DND-41 (cell line): ENCODE data around the gene LRP2BP.

Experiments
- ATAC-seq: fragments of 200-7000 bp; cut with Tn5 transposase; 3 replicates; pipeline ENCODE4 v1.9.1; 2021; ENCODE audit warnings: low read depth; ENCODE audit not compliant: insufficient read depth
- DNase-seq: peaks from one replicate; pipeline ENCODE4 v3.0.0-alpha.2; 2020
- H2AFZ ChIP-seq: 2 replicates; pipeline ENCODE4 v1.6.0; 2012; ENCODE audit warnings: low read depth, low read length
- H3K27ac ChIP-seq: 2 replicates; pipeline ENCODE4 v1.5.1; 2012; ENCODE audit warnings: low read length, inconsistent platforms
- H3K27me3 ChIP-seq: fragments of 200-600 bp; sonication (generic); 2 replicates; pipeline ENCODE4 v1.6.0; 2012; ENCODE audit warnings: low read length, mild to moderate bottlenecking, inconsistent platforms; ENCODE audit not compliant: insufficient read depth, poor library complexity
- H3K36me3 ChIP-seq: 2 replicates; pipeline ENCODE4 v1.5.1; 2012; ENCODE audit warnings: low read length, inconsistent platforms; ENCODE audit not compliant: insufficient read depth
- H3K4me1 ChIP-seq: 2 replicates; pipeline ENCODE4 v1.5.1; 2012; ENCODE audit warnings: mild to moderate bottlenecking, low read length; ENCODE audit not compliant: insufficient read depth
- H3K4me2 ChIP-seq: 2 replicates; pipeline ENCODE4 v1.6.0; 2012; ENCODE audit warnings: mild to moderate bottlenecking, moderate library complexity, low read length, inconsistent platforms; ENCODE audit not compliant: insufficient read depth
- H3K4me3 ChIP-seq, 2 experiments: fragments of 200-600 bp in 1 of 2; shearing (Covaris generic) in 1 of 2; 2 replicates each; pipeline ENCODE4 v1.5.1; 2012 to 2016; ENCODE audit warnings: inconsistent platforms in 2 of 2, low read length in 2 of 2, mild to moderate bottlenecking in 2 of 2, low read depth in 1 of 2, moderate library complexity in 1 of 2
- H3K79me2 ChIP-seq: 2 replicates; pipeline ENCODE4 v1.6.0; 2012; ENCODE audit warnings: low read length, inconsistent platforms; ENCODE audit not compliant: insufficient read depth
- H3K9ac ChIP-seq: 2 replicates; pipeline ENCODE4 v1.6.0; 2012; ENCODE audit warnings: low read depth, mild to moderate bottlenecking, inconsistent platforms, low read length, moderate library complexity
- H3K9me3 ChIP-seq: 2 replicates; pipeline ENCODE4 v1.5.1; 2012; ENCODE audit warnings: low read length, moderate library complexity, mild to moderate bottlenecking, inconsistent platforms; ENCODE audit not compliant: insufficient read depth, severe bottlenecking
- H4K20me1 ChIP-seq: 2 replicates; pipeline ENCODE4 v1.6.0; 2012; ENCODE audit warnings: low read length; ENCODE audit not compliant: insufficient read depth
- EZH2 ChIP-seq: IDR thresholded peaks from 3 replicates; pipeline ENCODE4 v1.6.1; 2012; ENCODE audit warnings: borderline replicate concordance, low read depth, mild to moderate bottlenecking, moderate library complexity, low read length, inconsistent platforms; ENCODE audit not compliant: severe bottlenecking
- TF ChIP-seq, protein P1 (sequence below): IDR thresholded peaks from 2 replicates; pipeline ENCODE4 v1.5.1; 2012; ENCODE audit warnings: borderline replicate concordance, low read length, moderate library complexity, mild to moderate bottlenecking; ENCODE audit not compliant: poor library complexity, severe bottlenecking; ENCODE audit errors: extremely low read depth

Gene LRP2BP

DNA sequence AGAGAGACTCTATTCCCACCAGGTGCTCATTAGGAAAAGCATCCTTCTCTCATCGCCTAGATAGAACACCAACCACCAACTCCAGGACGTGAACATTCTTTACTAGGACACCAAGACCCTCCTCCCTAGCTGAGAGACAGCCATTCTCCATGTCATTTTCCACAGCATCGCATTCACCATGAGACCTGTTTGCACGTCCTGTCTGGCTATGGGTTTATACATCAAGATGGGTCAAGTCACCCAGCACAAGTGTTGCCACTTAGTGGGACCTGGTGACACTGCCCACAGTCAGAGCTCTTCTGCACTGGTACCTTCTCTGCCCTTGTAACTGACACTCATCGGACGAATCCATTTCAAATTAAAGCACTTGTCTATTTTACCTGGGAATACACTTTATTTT, 17.5 kb downstream of the LRP2BP start:
- Histone ChIP-seq H3K9ac (no peak overlapping the region), H3K36me3 (no peaks in the 10 kb centered on the region), H3K9me3 (no peaks in the 10 kb centered on the region), H4K20me1 (no peaks in the 10 kb centered on the region), H2AFZ (no peak overlapping the region), H3K79me2 (no peaks in the 10 kb centered on the region), H3K4me3 (no peak overlapping the region), H3K4me2 (no peak overlapping the region), H3K4me1 (no peaks in the 10 kb centered on the region), H3K27me3 (peaks cover 3% of the 10 kb centered on the region), H3K27ac (no peak overlapping the region)
- no peak for DNase-seq
- TF ChIP-seq EZH2: no peak
- TF ChIP-seq, protein P1, sequence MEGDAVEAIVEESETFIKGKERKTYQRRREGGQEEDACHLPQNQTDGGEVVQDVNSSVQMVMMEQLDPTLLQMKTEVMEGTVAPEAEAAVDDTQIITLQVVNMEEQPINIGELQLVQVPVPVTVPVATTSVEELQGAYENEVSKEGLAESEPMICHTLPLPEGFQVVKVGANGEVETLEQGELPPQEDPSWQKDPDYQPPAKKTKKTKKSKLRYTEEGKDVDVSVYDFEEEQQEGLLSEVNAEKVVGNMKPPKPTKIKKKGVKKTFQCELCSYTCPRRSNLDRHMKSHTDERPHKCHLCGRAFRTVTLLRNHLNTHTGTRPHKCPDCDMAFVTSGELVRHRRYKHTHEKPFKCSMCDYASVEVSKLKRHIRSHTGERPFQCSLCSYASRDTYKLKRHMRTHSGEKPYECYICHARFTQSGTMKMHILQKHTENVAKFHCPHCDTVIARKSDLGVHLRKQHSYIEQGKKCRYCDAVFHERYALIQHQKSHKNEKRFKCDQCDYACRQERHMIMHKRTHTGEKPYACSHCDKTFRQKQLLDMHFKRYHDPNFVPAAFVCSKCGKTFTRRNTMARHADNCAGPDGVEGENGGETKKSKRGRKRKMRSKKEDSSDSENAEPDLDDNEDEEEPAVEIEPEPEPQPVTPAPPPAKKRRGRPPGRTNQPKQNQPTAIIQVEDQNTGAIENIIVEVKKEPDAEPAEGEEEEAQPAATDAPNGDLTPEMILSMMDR: no peak
- no peak for ATAC-seq

DNA sequence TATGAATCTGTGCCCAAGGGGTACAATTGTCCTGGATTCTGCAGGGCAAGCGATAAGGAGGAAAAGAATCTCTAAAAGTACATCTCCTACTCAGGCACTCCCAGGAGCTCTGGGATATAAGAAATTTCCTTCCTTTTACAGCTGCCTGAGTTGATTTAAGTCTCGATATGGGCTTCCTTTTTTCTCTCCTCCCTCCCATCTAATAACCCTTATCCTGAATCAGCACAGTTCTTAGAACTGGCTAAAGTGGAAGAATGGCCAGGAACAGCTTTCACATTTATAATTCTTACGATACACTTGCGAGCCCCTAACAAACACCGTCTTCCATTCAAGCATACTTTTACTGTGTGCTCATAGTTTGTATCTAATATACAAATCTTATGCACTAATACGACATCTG, 21.2 kb downstream of the LRP2BP start:
- ATAC-seq (no peak), DNase-seq (no peak)
- no peak for TF ChIP-seq EZH2
- TF ChIP-seq, protein P1: no peak
- Histone ChIP-seq H3K9me3 (no peaks in the 10 kb centered on the region), H3K4me1 (no peaks in the 10 kb centered on the region), H3K27me3 (no peaks in the 10 kb centered on the region), H4K20me1 (no peaks in the 10 kb centered on the region), H3K4me3 (no peak overlapping the region), H3K4me2 (no peak overlapping the region), H3K79me2 (no peaks in the 10 kb centered on the region), H2AFZ (no peak overlapping the region), H3K27ac (no peak overlapping the region), H3K36me3 (no peaks in the 10 kb centered on the region), H3K9ac (no peak overlapping the region)

DNA sequence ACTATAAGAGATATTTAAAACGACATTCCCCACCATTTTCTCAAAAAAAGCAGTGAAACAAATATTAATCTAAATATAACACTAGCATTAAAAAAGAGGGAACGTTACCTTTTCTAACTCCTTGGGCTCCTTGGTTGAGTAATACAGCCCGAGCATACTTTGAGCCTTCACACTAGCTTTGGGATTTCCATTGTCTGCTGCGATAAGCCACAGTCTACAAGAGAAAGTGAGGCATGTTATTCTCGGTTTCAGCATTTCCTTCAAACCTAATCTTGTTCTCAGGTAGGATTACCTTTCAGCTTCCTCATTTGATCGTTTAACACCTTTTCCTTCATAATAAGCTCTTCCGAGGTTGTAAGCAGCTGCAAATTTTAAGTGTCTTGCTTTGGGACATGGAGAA, 21.7 kb downstream of the LRP2BP start:
- no peaks in the 10 kb centered on the region for H3K9me3 ChIP-seq
- DNase-seq (no peak), ATAC-seq (no peak)
- H3K4me1 ChIP-seq: no peaks in the 10 kb centered on the region
- no peak for TF ChIP-seq EZH2
- TF ChIP-seq, protein P1: no peak
- no peak overlapping the region for H3K4me2 ChIP-seq
- H4K20me1 ChIP-seq: no peaks in the 10 kb centered on the region
- H3K27ac ChIP-seq: no peak overlapping the region
- H3K36me3 ChIP-seq: no peaks in the 10 kb centered on the region
- H2AFZ ChIP-seq: no peak overlapping the region
- no peak overlapping the region for H3K4me3 ChIP-seq
- H3K79me2 ChIP-seq: no peaks in the 10 kb centered on the region
- no peak overlapping the region for H3K9ac ChIP-seq
- no peaks in the 10 kb centered on the region for H3K27me3 ChIP-seq

DNA sequence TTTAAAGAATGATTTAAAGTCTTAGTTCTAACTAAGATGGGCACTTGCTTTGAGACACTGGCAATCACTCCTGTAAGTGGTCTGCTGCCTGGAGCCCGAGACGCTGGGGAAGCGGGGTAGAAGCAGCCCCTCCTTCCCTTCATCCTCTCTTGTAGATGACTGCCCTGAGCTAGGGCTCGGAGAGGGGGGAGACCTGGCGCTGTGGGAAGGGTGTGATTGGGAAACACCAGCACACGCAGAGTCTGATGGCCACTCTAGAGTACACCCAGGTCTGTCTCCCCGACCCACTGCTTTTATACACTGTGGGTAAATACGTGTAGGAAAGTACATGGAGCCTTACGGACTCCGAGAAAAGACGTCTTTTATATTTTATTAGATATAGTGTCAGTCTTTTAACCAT, 24.0 kb downstream of the LRP2BP start:
- no peak overlapping the region for H3K4me2 ChIP-seq
- H3K4me3 ChIP-seq: no peak overlapping the region
- H2AFZ ChIP-seq: no peak overlapping the region
- no peaks in the 10 kb centered on the region for H4K20me1 ChIP-seq
- DNase-seq (no peak), ATAC-seq (no peak)
- TF ChIP-seq, protein P1: no peak
- TF ChIP-seq EZH2: no peak
- H3K79me2 ChIP-seq: no peaks in the 10 kb centered on the region
- no peak overlapping the region for H3K27ac ChIP-seq
- no peaks in the 10 kb centered on the region for H3K27me3 ChIP-seq
- H3K36me3 ChIP-seq: no peaks in the 10 kb centered on the region
- H3K9ac ChIP-seq: no peak overlapping the region
- no peaks in the 10 kb centered on the region for H3K4me1 ChIP-seq
- H3K9me3 ChIP-seq: no peaks in the 10 kb centered on the region
